ENCODE data around the gene STX10. TPM values are rescaled to one million over a fixed set of nuclear protein-coding genes. Genes with fewer than 3 reads are reported as not detected.

Gene STX10
- total and polyA plus RNA-seq, 9 of the 15 experiments (the other 6 are each of a cell fraction or from before 2014, with no cell fraction given), result 0.51 to 66.3 (median 31.0) TPM

DNA sequence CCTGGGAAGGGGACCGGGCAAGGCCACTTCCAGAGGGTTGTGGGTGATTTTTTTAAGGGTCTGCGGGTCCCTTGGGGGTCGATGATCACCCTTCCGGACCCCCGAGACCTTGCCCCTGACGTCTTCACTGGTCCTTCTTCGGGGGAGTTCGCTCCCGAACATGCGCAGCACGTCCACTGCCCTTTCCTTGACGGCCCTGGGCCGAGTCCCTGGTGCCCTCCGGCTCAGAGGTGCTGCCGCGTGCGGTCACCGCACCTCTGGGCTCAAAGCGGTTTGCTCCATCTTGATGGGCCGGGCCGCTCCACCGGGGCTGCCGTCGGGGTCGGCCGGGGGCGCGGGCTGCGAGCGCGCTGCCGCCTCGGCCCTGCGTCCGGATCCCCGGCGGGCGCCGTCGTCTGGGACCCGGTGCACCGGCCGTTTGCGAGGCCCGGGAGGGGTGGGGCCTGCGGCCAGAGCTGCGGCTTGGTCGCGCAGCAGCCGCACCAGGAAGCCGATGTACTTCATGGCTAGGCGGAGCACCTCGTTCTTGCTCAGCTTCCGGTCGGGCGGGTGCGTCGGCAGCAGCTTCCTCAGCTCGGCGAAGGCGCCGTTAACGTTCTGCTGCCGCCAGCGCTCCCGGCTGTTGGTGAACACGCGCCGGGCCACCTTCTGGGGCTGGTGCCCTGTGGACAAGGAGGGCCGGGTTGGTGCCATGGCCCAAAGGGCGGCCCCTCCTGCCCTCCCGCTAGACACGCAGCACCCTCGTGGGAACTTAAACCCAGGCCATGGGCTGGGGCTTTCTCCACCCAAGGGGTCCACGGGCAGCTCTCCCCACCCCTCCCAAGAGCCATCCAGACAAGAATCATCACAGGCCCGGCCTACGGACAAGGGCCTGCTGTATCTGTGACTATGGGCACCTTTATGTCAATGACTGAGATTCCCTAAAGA lies 50.8 kb downstream of the STX10 start (continued):
- TF ChIP-seq, protein P1, sequence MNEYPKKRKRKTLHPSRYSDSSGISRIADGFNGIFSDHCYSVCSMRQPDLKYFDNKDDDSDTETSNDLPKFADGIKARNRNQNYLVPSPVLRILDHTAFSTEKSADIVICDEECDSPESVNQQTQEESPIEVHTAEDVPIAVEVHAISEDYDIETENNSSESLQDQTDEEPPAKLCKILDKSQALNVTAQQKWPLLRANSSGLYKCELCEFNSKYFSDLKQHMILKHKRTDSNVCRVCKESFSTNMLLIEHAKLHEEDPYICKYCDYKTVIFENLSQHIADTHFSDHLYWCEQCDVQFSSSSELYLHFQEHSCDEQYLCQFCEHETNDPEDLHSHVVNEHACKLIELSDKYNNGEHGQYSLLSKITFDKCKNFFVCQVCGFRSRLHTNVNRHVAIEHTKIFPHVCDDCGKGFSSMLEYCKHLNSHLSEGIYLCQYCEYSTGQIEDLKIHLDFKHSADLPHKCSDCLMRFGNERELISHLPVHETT (CRISPR knock-in tag; conservative IDR thresholded peaks at IDR 0.05 in 1 of 2, IDR thresholded peaks at IDR 0.05 in 1 of 2), result peak in 1 of 2 experiments; percentile 81; a peak in 2 of 4 replicates
- no peak for TF ChIP-seq SNRNP70 (optimal IDR thresholded peaks at IDR 0.05; ENCODE audit: low read depth, low read length)
- TF ChIP-seq CCNT2 (IDR thresholded peaks at IDR 0.05; ENCODE audit: borderline replicate concordance, extremely low read depth, insufficient read length, low read depth, low read length), result peak; percentile 73
- no peak for TF ChIP-seq ZNF124 (CRISPR knock-in tag; IDR thresholded peaks at IDR 0.05)
- no peak for TF ChIP-seq SP1 (CRISPR knock-in tag; IDR thresholded peaks at IDR 0.05)
- no peak for TF ChIP-seq BCOR (IDR thresholded peaks at IDR 0.05)
- TF ChIP-seq MECOM (CRISPR knock-in tag; IDR thresholded peaks at IDR 0.05), result peak; percentile 56; the same call in 1 of the 2 replicates
- TF ChIP-seq ZNF311 (CRISPR knock-in tag; IDR thresholded peaks at IDR 0.05), result no peak; the same call in 1 of the 2 replicates
- peak; percentile 77 for TF ChIP-seq RBM22 (IDR thresholded peaks at IDR 0.05; ENCODE audit: low read depth, low read length, poor library complexity, severe bottlenecking)
- no peak for TF ChIP-seq C11orf30 (IDR thresholded peaks at IDR 0.05; ENCODE audit: low read depth)
- TF ChIP-seq CBX2 (IDR thresholded peaks at IDR 0.05; ENCODE audit: insufficient read depth, low read length, poor library complexity, severe bottlenecking), result no peak
- TF ChIP-seq STAT6 (CRISPR knock-in tag; IDR thresholded peaks at IDR 0.05), result no peak
- TF ChIP-seq ZNF766 (CRISPR knock-in tag; conservative IDR thresholded peaks at IDR 0.05), result peak; percentile 61
- no peak for TF ChIP-seq ZNF511 (CRISPR knock-in tag; IDR thresholded peaks at IDR 0.05)
- no peak for TF ChIP-seq MCM3 (IDR thresholded peaks at IDR 0.05)
- peak; percentile 71; the same call in 1 of the 2 replicates for TF ChIP-seq OTX1 (CRISPR knock-in tag; IDR thresholded peaks at IDR 0.05)
- peak; percentile 69 to 76 for TF ChIP-seq MAZ (CRISPR knock-in tag; conservative IDR thresholded peaks at IDR 0.05 in 1 of 2, IDR thresholded peaks at IDR 0.05 in 1 of 2)
- TF ChIP-seq MBD1 (CRISPR knock-in tag; IDR thresholded peaks at IDR 0.05), result no peak
- no peak; the same call in 1 of the 2 replicates for TF ChIP-seq NCOA1 (IDR thresholded peaks at IDR 0.05; ENCODE audit: low read depth)
- peak in 1 of 2 experiments; percentile 27; a peak in 1 of 4 replicates for TF ChIP-seq SRF (CRISPR knock-in tag; IDR thresholded peaks at IDR 0.05)

All from K562 (cell line).